Measurements from ENCODE around the gene ZNF273. TPM values are rescaled to one million over a fixed set of nuclear protein-coding genes. Genes with fewer than 3 reads are reported as not detected.
"Not testable (repeated sequence)": the region's sequence is repeated elsewhere in the genome, so short reads cannot be mapped to it uniquely, and the experiment has no call there.

ZNF273 gene
- total RNA-seq, 2 experiments from 2014 or later = 8.2 to 8.3 TPM

GRCh38 chr7:64934478-64934877 is 31.4 kb downstream of the ZNF273 start:
- ChIA-PET POLR2A (no interaction called here), CTCF (no interaction called here)

GRCh38 chr7:64938540-64938939 is 35.5 kb downstream of the ZNF273 start:
- ChIA-PET CTCF (no interaction called here), POLR2A (no interaction called here)

DNA sequence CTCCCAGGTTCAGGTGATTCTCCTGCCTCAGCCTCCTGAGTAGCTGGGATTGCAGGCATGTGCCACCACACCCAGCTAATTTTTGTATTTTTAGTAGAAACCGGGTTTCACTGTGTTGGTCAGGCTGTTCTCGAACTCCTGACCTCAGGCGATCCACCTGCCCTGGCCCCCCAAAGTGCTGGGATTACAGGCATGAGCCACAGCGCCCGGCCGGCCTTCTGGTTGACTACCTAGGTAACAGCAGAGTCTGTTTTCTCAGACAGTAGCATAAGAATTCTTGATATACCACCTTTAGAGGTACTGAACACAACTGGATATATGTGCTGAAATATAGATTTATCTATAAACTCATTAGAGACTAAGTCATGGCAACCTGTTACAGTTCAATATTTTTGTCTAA is 36.9 kb downstream of the ZNF273 start:
- CTCF ChIA-PET, POLR2A ChIA-PET: not testable (repeated sequence)

- POLR2A ChIA-PET = not testable (repeated sequence)
- CTCF ChIA-PET = interaction anchor here (0.6 to 2.4 kb wide), 3 partner anchors 57 to 660 kb away, joined by 4 to 5 read pairs (median 5); no protein-coding TSS in a partner anchor
Measured at GRCh38 chr7:64944667-64945502, 41.8 kb downstream of the ZNF273 start.

GRCh38 chr7:64945503-64946175 is 42.6 kb downstream of the ZNF273 start:
- ChIA-PET CTCF (interaction anchor here (1.6 to 2.4 kb wide), 2 partner anchors 8 to 58 kb away, joined by 4 to 5 read pairs; no protein-coding TSS in a partner anchor), POLR2A (interaction anchor here (0.6 kb wide), 1 partner anchor 247 kb away, joined by 3 read pairs; no protein-coding TSS in a partner anchor)

DNA sequence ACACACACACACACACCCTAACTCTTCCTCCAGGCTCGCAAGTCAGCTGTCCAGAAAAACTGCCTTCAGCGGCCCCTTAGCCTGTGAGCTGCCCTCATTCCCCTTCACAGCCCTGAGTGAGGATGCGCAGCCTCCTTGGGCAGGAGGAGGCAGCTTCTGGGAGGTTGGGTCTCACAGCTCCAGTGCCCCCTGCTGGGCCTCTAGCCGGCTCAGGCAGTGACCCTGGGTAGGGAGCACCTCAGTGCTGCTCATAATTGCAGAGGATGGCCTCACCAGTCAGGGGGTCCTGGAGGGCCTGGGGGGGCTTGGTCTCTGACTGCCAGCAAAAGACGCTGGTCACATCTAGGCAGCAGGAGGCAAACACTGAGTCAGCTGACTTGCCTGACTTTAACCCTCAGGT is 43.7 kb downstream of the ZNF273 start:
- ChIA-PET POLR2A (no interaction called here), CTCF (interaction anchor here (1.6 to 2.4 kb wide), 2 partner anchors 10 to 59 kb away, joined by 4 to 5 read pairs; no protein-coding TSS in a partner anchor)

- ChIA-PET CTCF (no interaction called here), POLR2A (no interaction called here)
Measured at GRCh38 chr7:64947252-64948000, 44.4 kb downstream of the ZNF273 start.

- CTCF ChIA-PET, POLR2A ChIA-PET: not testable (repeated sequence)
Measured at GRCh38 chr7:64948774-64949173, 45.7 kb downstream of the ZNF273 start.

DNA sequence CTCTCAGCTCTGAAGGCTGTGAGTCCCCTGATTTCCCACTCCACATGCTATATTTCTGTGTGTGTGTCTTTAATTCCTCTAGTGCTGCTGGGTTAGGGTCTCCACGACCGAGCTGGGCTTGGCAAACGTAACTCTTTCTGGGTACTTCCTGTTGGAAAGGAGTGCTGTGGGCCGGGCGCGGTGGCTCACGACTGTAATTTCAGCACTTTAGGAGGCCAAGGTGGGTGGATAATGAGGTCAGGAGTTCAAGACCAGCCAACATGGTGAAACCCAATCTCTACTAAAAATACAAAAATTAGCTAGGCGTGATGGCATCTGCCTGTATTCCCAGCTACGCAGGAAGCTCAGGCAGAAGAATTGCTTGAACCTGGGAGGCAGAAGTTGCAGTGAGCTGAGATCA is 47.6 kb downstream of the ZNF273 start:
- CTCF ChIA-PET = interaction anchor here (1.2 to 1.6 kb wide), 2 partner anchors 266 to 358 kb away, joined by 4 to 5 read pairs; no protein-coding TSS in a partner anchor
- POLR2A ChIA-PET = not testable (repeated sequence)

DNA sequence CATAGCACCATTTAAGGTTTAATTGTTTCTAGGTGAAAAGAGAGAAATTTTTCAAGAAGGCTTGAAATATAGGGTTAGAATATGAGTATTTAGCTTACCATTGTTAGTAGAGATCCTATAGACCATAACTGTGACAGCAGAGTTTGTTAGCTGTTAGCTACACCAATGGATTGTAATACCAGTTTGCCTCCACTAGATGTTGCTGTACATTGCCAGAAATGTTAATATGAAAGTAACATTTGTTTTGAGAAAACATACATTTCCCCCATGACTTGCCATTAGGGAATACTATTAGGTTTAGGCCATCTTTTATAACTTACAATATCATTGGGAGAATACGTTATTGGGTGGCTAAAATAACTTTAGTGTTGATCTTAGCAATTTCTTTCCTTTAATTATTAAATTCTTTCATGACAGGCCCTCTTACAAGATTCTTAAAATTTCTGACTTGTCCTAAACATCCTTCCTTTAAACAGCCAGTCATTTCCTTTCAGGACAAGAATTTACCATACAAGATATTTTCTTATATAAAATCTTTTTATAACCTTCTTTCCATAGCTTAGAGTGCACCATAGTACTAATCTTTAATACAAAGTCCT is 48.3 kb downstream of the ZNF273 start:
- ChIA-PET CTCF (interaction anchor here (1.2 kb wide), 1 partner anchor 265 kb away, joined by 4 read pairs; no protein-coding TSS in a partner anchor), POLR2A (no interaction called here)

- ChIA-PET POLR2A (no interaction called here), CTCF (no interaction called here)
Measured at GRCh38 chr7:64959072-64959747, 56.1 kb downstream of the ZNF273 start.

DNA sequence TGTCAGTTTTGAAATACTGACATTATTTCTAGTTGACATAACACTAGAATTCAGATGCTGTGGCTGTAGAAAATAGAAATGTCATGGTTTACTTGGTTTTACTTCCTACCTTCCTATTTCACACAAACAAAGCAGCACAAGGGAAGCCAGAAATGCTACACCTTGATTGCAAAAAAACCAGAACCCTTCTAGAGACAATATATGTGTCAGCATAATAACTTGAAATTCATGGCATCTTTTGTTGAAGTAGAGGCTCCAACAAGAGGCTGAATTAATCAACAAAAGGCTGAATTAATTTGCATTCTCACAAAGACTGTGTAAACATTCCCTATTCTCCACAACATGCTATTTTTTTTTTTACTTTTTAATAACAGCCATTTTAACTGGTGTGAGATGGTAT is 62.5 kb downstream of the ZNF273 start:
- POLR2A ChIA-PET = no interaction called here
- CTCF ChIA-PET = interaction anchor here (0.6 kb wide), 1 partner anchor 39 kb away, joined by 5 read pairs; no protein-coding TSS in a partner anchor

GRCh38 chr7:64978497-64979203 is 75.6 kb downstream of the ZNF273 start:
- CTCF ChIA-PET = no interaction called here
- POLR2A ChIA-PET = no interaction called here

Other genes with a start within 250 kb of the ZNF273 start
- gene ZNF107, start 237.1 kb upstream of the ZNF273 start, total RNA-seq = 10 to 100 TPM; 12.3 to 12.7 TPM
- gene ZNF138, start 108.8 kb upstream of the ZNF273 start, total RNA-seq = 1 to 10 TPM; 9.1 to 9.4 TPM
- 1 to 10 TPM; 4.0 to 4.1 TPM for gene ZNF117, start 87.8 kb downstream of the ZNF273 start, total RNA-seq
- 1 to 10 TPM; 5.3 to 7.7 TPM for gene ERV3-1, start 103.4 kb downstream of the ZNF273 start, total RNA-seq